WTC11 (cell line): ENCODE results near the gene ATP6V0E1. TPM values are rescaled to one million over a fixed set of nuclear protein-coding genes. Genes with fewer than 3 reads are reported as not detected.

ENCODE experiments used
- ATAC-seq: fragments of 200-7000 bp; cut with Tn5 transposase; 2 replicates; pipeline ENCODE4 v1.10.0; 2021; ENCODE audit warnings: mild to moderate bottlenecking, moderate library complexity
- CTCF ChIA-PET: fragments of 300-600 bp; sonication (Branson Sonifier 250); formaldehyde crosslinking; loops from one replicate; lab custom pipeline; 2021; ENCODE audit warnings: antibody characterized with exemption; lab: Charles Lee
- POLR2A ChIA-PET: fragments of 350-600 bp; sonication (Branson Sonifier 250); formaldehyde crosslinking; loops from one replicate; lab custom pipeline; 2021; ENCODE audit warnings: antibody characterized with exemption; lab: Charles Lee
- DNase-seq: peaks from one replicate; pipeline ENCODE4 v3.0.0; 2021; ENCODE audit warnings: low spot score
- H3K27ac Mint-ChIP-seq: 2 replicates; pipeline ENCODE4 v1.8.0; 2021; ENCODE audit warnings: mixed read lengths
- H3K27me3 Mint-ChIP-seq: 2 replicates; pipeline ENCODE4 v1.8.0; 2021; ENCODE audit warnings: low read depth, mild to moderate bottlenecking, moderate library complexity, mixed read lengths
- H3K36me3 Mint-ChIP-seq: 2 replicates; pipeline ENCODE4 v1.8.0; 2021; ENCODE audit warnings: mixed read lengths
- H3K4me1 Mint-ChIP-seq: 2 replicates; pipeline ENCODE4 v1.8.0; 2022; ENCODE audit warnings: mixed read lengths
- H3K4me3 Mint-ChIP-seq: 2 replicates; pipeline ENCODE4 v1.8.0; 2021; ENCODE audit warnings: mild to moderate bottlenecking, moderate library complexity, mixed read lengths
- H3K9me3 Mint-ChIP-seq: 2 replicates; pipeline ENCODE4 v1.8.0; 2021; ENCODE audit warnings: mixed read lengths
- AFF4 ChIP-seq: sonication (generic); formaldehyde crosslinking; IDR thresholded peaks from 2 replicates; pipeline ENCODE4 v1.8.1; 2023; ENCODE audit warnings: mild to moderate bottlenecking, missing genetic modification reagents, borderline replicate concordance
- CREB1 ChIP-seq: sonication (generic); formaldehyde crosslinking; IDR thresholded peaks from 2 replicates; pipeline ENCODE4 v1.8.0; 2023; ENCODE audit warnings: mild to moderate bottlenecking, missing genetic modification reagents
- E2F5 ChIP-seq: sonication (generic); formaldehyde crosslinking; IDR thresholded peaks from 2 replicates; pipeline ENCODE4 v1.8.1; 2022; ENCODE audit warnings: mild to moderate bottlenecking, moderate library complexity, missing genetic modification reagents
- ESRRA ChIP-seq: sonication (generic); formaldehyde crosslinking; IDR thresholded peaks from 2 replicates; pipeline ENCODE4 v1.8.1; 2022; ENCODE audit warnings: mild to moderate bottlenecking, missing genetic modification reagents, borderline replicate concordance
- ETV6 ChIP-seq: sonication (generic); formaldehyde crosslinking; IDR thresholded peaks from 2 replicates; pipeline ENCODE4 v1.8.1; 2022; ENCODE audit warnings: mild to moderate bottlenecking, missing genetic modification reagents
- HMGA2 ChIP-seq: fragments of 250-450 bp; sonication (Bioruptor Pico); IDR thresholded peaks from 2 replicates; pipeline ENCODE4 v1.4.0; 2021; ENCODE audit warnings: mild to moderate bottlenecking, moderate library complexity
- KAT7 ChIP-seq: sonication (generic); formaldehyde crosslinking; IDR thresholded peaks from 2 replicates; pipeline ENCODE4 v1.8.1; 2023; ENCODE audit warnings: missing genetic modification reagents, mild to moderate bottlenecking, borderline replicate concordance
- MYBL2 ChIP-seq: sonication (generic); formaldehyde crosslinking; IDR thresholded peaks from 2 replicates; pipeline ENCODE4 v1.8.1; 2023; ENCODE audit warnings: mild to moderate bottlenecking, moderate library complexity, missing genetic modification reagents
- NFYB ChIP-seq: sonication (generic); formaldehyde crosslinking; conservative IDR thresholded peaks from 2 replicates; pipeline ENCODE4 v1.8.0; 2022; ENCODE audit warnings: low read depth, missing genetic modification reagents
- NR3C1 ChIP-seq: sonication (generic); formaldehyde crosslinking; conservative IDR thresholded peaks from 2 replicates; pipeline ENCODE4 v1.8.1; 2023; ENCODE audit warnings: low read depth, mild to moderate bottlenecking, missing genetic modification reagents
- RELA ChIP-seq: sonication (generic); formaldehyde crosslinking; IDR thresholded peaks from 2 replicates; pipeline ENCODE4 v1.8.1; 2022; ENCODE audit warnings: missing genetic modification reagents, mild to moderate bottlenecking, borderline replicate concordance
- SOX15 ChIP-seq: fragments of 250-450 bp; sonication (Bioruptor Pico); IDR thresholded peaks from 2 replicates; pipeline ENCODE4 v1.9.0; 2021; ENCODE audit warnings: mild to moderate bottlenecking
- ZBTB21 ChIP-seq: sonication (generic); formaldehyde crosslinking; IDR thresholded peaks from 2 replicates; pipeline ENCODE4 v1.8.1; 2023; ENCODE audit warnings: mild to moderate bottlenecking, missing genetic modification reagents, borderline replicate concordance
- ZNF532 ChIP-seq: fragments of 250-450 bp; sonication (Bioruptor Pico); IDR thresholded peaks from 2 replicates; pipeline ENCODE4 v1.9.0; 2021; ENCODE audit warnings: mild to moderate bottlenecking, borderline replicate concordance
- ZSCAN18 ChIP-seq: fragments of 250-450 bp; sonication (Bioruptor Pico); IDR thresholded peaks from 2 replicates; pipeline ENCODE4 v2.1.2; 2022; ENCODE audit warnings: mild to moderate bottlenecking, moderate library complexity
- total RNA-seq: library from RNA; stranded (reverse); gene quantifications from 3 replicates; pipeline ENCODE4 v1.2.3, GENCODE V29; 2021

ATP6V0E1 gene
- total RNA-seq, 1 experiment from 2014 or later, result 80.9 TPM

- Mint-ChIP-seq H3K4me1 (peaks cover 9% of the 10 kb centered on the region), H3K4me3 (peak overlapping the region; percentile 55), H3K36me3 (no peaks in the 10 kb centered on the region), H3K9me3 (no peaks in the 10 kb centered on the region), H3K27ac (peak overlapping the region; percentile 68), H3K27me3 (peaks cover 3% of the 10 kb centered on the region; the same call in 1 of the 2 replicates)
- DNase-seq (no peak), ATAC-seq (no peak)
- TF ChIP-seq ETV6 (CRISPR knock-in tag) (no peak), RELA (CRISPR knock-in tag) (no peak), KAT7 (no peak), MYBL2 (CRISPR knock-in tag) (no peak), ESRRA (no peak), NFYB (no peak), E2F5 (CRISPR knock-in tag) (no peak)
- ChIA-PET POLR2A (no interaction called here), CTCF (no interaction called here)
Measured at GRCh38 chr5:172985596-172985995, 2.0 kb downstream of the ATP6V0E1 start.

- H3K9me3 Mint-ChIP-seq, result no peaks in the 10 kb centered on the region
- no peak for TF ChIP-seq SOX15 (CRISPR knock-in tag)
- TF ChIP-seq NR3C1, result no peak
- no peak for TF ChIP-seq AFF4 (CRISPR knock-in tag)
- TF ChIP-seq ZNF532 (CRISPR knock-in tag), result no peak
- no peak for TF ChIP-seq CREB1
- TF ChIP-seq HMGA2 (CRISPR knock-in tag), result no peak
- no peaks in the 10 kb centered on the region for H3K27me3 Mint-ChIP-seq
- H3K4me3 Mint-ChIP-seq, result no peak overlapping the region
- ATAC-seq, result no peak
- POLR2A ChIA-PET, result interaction anchor here (0.6 kb wide), 1 partner anchor 186 kb away, joined by 10 read pairs; no protein-coding TSS in a partner anchor
- DNase-seq, result no peak
- CTCF ChIA-PET, result no interaction called here
- H3K27ac Mint-ChIP-seq, result no peak overlapping the region
- H3K4me1 Mint-ChIP-seq, result peaks cover 9% of the 10 kb centered on the region
- peaks cover 7% of the 10 kb centered on the region; the same call in 1 of the 2 replicates for H3K36me3 Mint-ChIP-seq
Measured at GRCh38 chr5:172988276-172988675, 4.7 kb downstream of the ATP6V0E1 start.

- CTCF ChIA-PET, result no interaction called here
- H3K27me3 Mint-ChIP-seq, result no peaks in the 10 kb centered on the region
Measured at GRCh38 chr5:172990776-172991175, 7.2 kb downstream of the ATP6V0E1 start.

More at GRCh38 chr5:172990776-172991175, 7.2 kb downstream of the ATP6V0E1 start:
- TF ChIP-seq ZSCAN18 (CRISPR knock-in tag), result no peak
- no peak for TF ChIP-seq ZBTB21
- TF ChIP-seq, all 79 proteins: peak for 0
- POLR2A ChIA-PET, result no interaction called here
- no peak for ATAC-seq
- Mint-ChIP-seq H3K27ac (no peak overlapping the region), H3K4me3 (no peak overlapping the region), H3K9me3 (no peaks in the 10 kb centered on the region), H3K36me3 (peaks cover 19% of the 10 kb centered on the region), H3K4me1 (no peaks in the 10 kb centered on the region; the same call in 1 of the 2 replicates)
- DNase-seq, result no peak
